Glutamatergic neuron (in vitro differentiated cells): ENCODE results near the gene RALA. TPM values are rescaled to one million over a fixed set of nuclear protein-coding genes. Genes with fewer than 3 reads are reported as not detected.

Source experiments
- DNase-seq: peaks from one replicate; pipeline ENCODE4 v3.0.0; 2022
- H3K27ac Mint-ChIP-seq: one replicate; pipeline ENCODE4 v1.8.0; 2020; ENCODE audit warnings: mild to moderate bottlenecking, mixed read lengths, inconsistent platforms; ENCODE audit not compliant: unreplicated experiment
- H3K27me3 Mint-ChIP-seq: one replicate; pipeline ENCODE4 v1.8.0; 2020; ENCODE audit warnings: mild to moderate bottlenecking, moderate library complexity, mixed read lengths, inconsistent platforms; ENCODE audit not compliant: unreplicated experiment
- H3K36me3 Mint-ChIP-seq: one replicate; pipeline ENCODE4 v1.8.0; 2020; ENCODE audit warnings: mild to moderate bottlenecking, mixed read lengths, inconsistent platforms; ENCODE audit not compliant: unreplicated experiment
- H3K4me1 Mint-ChIP-seq: one replicate; pipeline ENCODE4 v1.8.0; 2020; ENCODE audit warnings: mild to moderate bottlenecking, low read depth, mixed read lengths, inconsistent platforms; ENCODE audit not compliant: unreplicated experiment
- H3K4me3 Mint-ChIP-seq: one replicate; pipeline ENCODE4 v1.8.0; 2020; ENCODE audit warnings: mild to moderate bottlenecking, mixed read lengths, inconsistent platforms; ENCODE audit not compliant: unreplicated experiment
- H3K9me3 Mint-ChIP-seq: one replicate; pipeline ENCODE4 v1.8.0; 2020; ENCODE audit warnings: mild to moderate bottlenecking, moderate library complexity, mixed read lengths, inconsistent platforms; ENCODE audit not compliant: unreplicated experiment
- CTCF ChIP-seq: fragments of 200-600 bp; sonication (generic); IDR thresholded peaks from one replicate; pipeline ENCODE4 v1.5.0; 2021; ENCODE audit not compliant: partially characterized antibody, unreplicated experiment
- total RNA-seq: library from RNA; stranded (reverse); fragmentation: NEBNext Ultra II Directional; extraction: Animal tissue kit (Norgen Biotek cat#: 25700); gene quantifications from one replicate; pipeline ENCODE4 v1.2.1, GENCODE V29; 2021; ENCODE audit not compliant: unreplicated experiment

RALA gene
- total RNA-seq, 1 donor from 2014 or later = 69.9 TPM

- Mint-ChIP-seq H3K4me3 (no peak overlapping the region), H3K36me3 (peaks cover 4% of the 10 kb centered on the region), H3K4me1 (peaks cover 2% of the 10 kb centered on the region), H3K27ac (no peak overlapping the region), H3K27me3 (peaks cover 5% of the 10 kb centered on the region), H3K9me3 (peaks cover 5% of the 10 kb centered on the region)
- no peak for TF ChIP-seq CTCF
- DNase-seq = no peak
These were observed 72.6 kb downstream of the RALA start for GRCh38 chr7:39695852-39696586.

DNA sequence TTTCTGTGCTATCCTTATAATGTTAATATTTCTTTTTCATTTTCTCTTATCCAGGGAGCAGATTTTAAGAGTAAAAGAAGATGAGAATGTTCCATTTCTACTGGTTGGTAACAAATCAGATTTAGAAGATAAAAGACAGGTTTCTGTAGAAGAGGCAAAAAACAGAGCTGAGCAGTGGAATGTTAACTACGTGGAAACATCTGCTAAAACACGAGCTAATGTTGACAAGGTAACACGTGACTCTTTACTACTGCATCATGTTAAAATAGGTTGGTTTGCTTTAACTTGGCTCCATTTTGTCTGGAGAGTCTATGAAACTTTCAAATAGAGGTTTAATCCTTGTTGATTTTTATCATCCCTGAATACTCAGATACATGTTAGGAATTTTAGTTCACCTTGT is 73.3 kb downstream of the RALA start:
- Mint-ChIP-seq H3K27ac (no peak overlapping the region), H3K4me3 (no peak overlapping the region), H3K36me3 (peaks cover 4% of the 10 kb centered on the region), H3K4me1 (peaks cover 2% of the 10 kb centered on the region), H3K27me3 (peaks cover 5% of the 10 kb centered on the region), H3K9me3 (peaks cover 5% of the 10 kb centered on the region)
- TF ChIP-seq CTCF = no peak
- no peak for DNase-seq

GRCh38 chr7:39697483-39697882 is 74.1 kb downstream of the RALA start:
- DNase-seq = no peak
- peaks cover 5% of the 10 kb centered on the region for H3K27me3 Mint-ChIP-seq
- no peak for TF ChIP-seq CTCF
- H3K27ac Mint-ChIP-seq = no peak overlapping the region
- peaks cover 4% of the 10 kb centered on the region for H3K4me1 Mint-ChIP-seq
- H3K36me3 Mint-ChIP-seq = peaks cover 7% of the 10 kb centered on the region
- H3K9me3 Mint-ChIP-seq = peaks cover 5% of the 10 kb centered on the region
- H3K4me3 Mint-ChIP-seq = no peak overlapping the region

DNA sequence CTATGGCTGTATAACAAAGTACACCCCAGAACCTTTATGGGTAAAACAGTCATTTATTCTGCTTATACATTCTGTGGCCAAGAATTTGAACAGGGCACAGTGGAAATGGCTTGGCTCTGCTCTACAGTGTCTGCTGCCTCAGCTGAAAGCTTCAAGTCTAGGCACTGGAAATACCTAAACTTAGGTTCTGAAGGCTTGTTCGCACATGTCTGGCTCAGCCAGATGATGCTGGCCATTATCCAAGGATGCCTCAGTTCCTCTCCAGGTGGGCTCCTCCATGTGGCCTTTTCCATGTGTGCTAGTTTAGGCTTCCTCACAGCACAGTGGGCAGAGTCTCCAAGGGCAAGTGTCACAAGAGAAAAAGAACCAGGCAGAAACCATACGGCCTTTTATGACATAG is 76.8 kb downstream of the RALA start:
- H3K4me3 Mint-ChIP-seq = no peak overlapping the region
- TF ChIP-seq CTCF = no peak
- DNase-seq = no peak
- H3K9me3 Mint-ChIP-seq = peaks cover 5% of the 10 kb centered on the region
- peaks cover 7% of the 10 kb centered on the region for H3K4me1 Mint-ChIP-seq
- H3K27me3 Mint-ChIP-seq = peaks cover 5% of the 10 kb centered on the region
- no peak overlapping the region for H3K27ac Mint-ChIP-seq
- H3K36me3 Mint-ChIP-seq = peaks cover 10% of the 10 kb centered on the region

GRCh38 chr7:39700932-39701331 is 77.6 kb downstream of the RALA start:
- Mint-ChIP-seq H3K4me3 (no peak overlapping the region), H3K9me3 (peaks cover 5% of the 10 kb centered on the region), H3K36me3 (peaks cover 10% of the 10 kb centered on the region), H3K27ac (no peak overlapping the region), H3K4me1 (peaks cover 7% of the 10 kb centered on the region), H3K27me3 (peaks cover 5% of the 10 kb centered on the region)
- no peak for DNase-seq
- TF ChIP-seq CTCF = no peak
